T47D (cell line): Measurements from ENCODE around the gene HDAC8.
"Not testable (repeated sequence)": the region's sequence is repeated elsewhere in the genome, so short reads cannot be mapped to it uniquely, and the experiment has no call there.

ENCODE experiments used
- DNase-seq, 2 experiments: peaks; one replicate each; pipeline versions ENCODE4 v3.0.0 to v3.0.0-alpha.2; 2011 to 2012; ENCODE audit warnings: low read depth in 1 of 2, low spot score in 1 of 2
- JUND ChIP-seq: IDR thresholded peaks from 2 replicates; pipeline ENCODE4 v1.6.1; 2012; ENCODE audit warnings: low read depth
- in situ Hi-C: cut with HindIII; loops from 2 replicates; pipeline ENCODE4 v1.10.0; 2016; ENCODE audit warnings: low sequenced_read_pairs, low pct_unique_long_range_greater_than_20kb

HDAC8 gene

GRCh38 chrX:72467135-72467534, 105.5 kb downstream of the HDAC8 start:
- in situ Hi-C loops: no loop called here
- no peak for TF ChIP-seq JUND
- DNase-seq: no peak

GRCh38 chrX:72466493-72466892, 106.2 kb downstream of the HDAC8 start:
- TF ChIP-seq JUND: no peak
- in situ Hi-C loops: no loop called here
- DNase-seq: no peak

- DNase-seq: no peak
- in situ Hi-C loops: no loop called here
- TF ChIP-seq JUND: no peak
These were observed 106.8 kb downstream of the HDAC8 start for GRCh38 chrX:72465889-72466288.

GRCh38 chrX:72461766-72462165, 110.9 kb downstream of the HDAC8 start:
- DNase-seq: no peak
- no peak for TF ChIP-seq JUND
- in situ Hi-C loops: no loop called here

GRCh38 chrX:72461288-72461687, 111.4 kb downstream of the HDAC8 start:
- TF ChIP-seq JUND: no peak
- no peak for DNase-seq
- in situ Hi-C loops: no loop called here

- in situ Hi-C loops: no loop called here
- DNase-seq: no peak
- TF ChIP-seq JUND: no peak
These were observed 111.9 kb downstream of the HDAC8 start for GRCh38 chrX:72460715-72461114.

- in situ Hi-C loops: not testable (repeated sequence)
These were observed 123.6 kb downstream of the HDAC8 start for GRCh38 chrX:72449034-72449433.

GRCh38 chrX:72440764-72441163, 131.9 kb downstream of the HDAC8 start:
- DNase-seq, in situ Hi-C loops: not testable (repeated sequence)

More at GRCh38 chrX:72449034-72449433, 123.6 kb downstream of the HDAC8 start:
- DNase-seq: not testable (repeated sequence)

GRCh38 chrX:72436010-72436409, 136.6 kb downstream of the HDAC8 start:
- TF ChIP-seq JUND: no peak
- in situ Hi-C loops: no loop called here
- DNase-seq: no peak

GRCh38 chrX:72430405-72430968, 142.2 kb downstream of the HDAC8 start:
- DNase-seq: no peak
- in situ Hi-C loops: no loop called here
- TF ChIP-seq JUND: no peak

GRCh38 chrX:72421797-72422196, 150.8 kb downstream of the HDAC8 start:
- in situ Hi-C loops: no loop called here
- TF ChIP-seq JUND: no peak
- no peak for DNase-seq

GRCh38 chrX:72409993-72410392, 162.7 kb downstream of the HDAC8 start:
- DNase-seq: no peak
- in situ Hi-C loops: no loop called here
- TF ChIP-seq JUND: no peak

GRCh38 chrX:72408885-72409284, 163.8 kb downstream of the HDAC8 start:
- DNase-seq: no peak
- in situ Hi-C loops: no loop called here
- no peak for TF ChIP-seq JUND

- in situ Hi-C loops, DNase-seq: not testable (repeated sequence)
These were observed 167.5 kb downstream of the HDAC8 start for GRCh38 chrX:72405136-72405535.
